ENCODE measurements around the gene PI4KA. TPM values are rescaled to one million over a fixed set of nuclear protein-coding genes. Genes with fewer than 3 reads are reported as not detected.
A peak's percentile ranks its signal among the peaks of the same experiment; 100 is the strongest.
"Not testable (repeated sequence)": the region's sequence is repeated elsewhere in the genome, so short reads cannot be mapped to it uniquely, and the experiment has no call there.

Gene PI4KA
- total RNA-seq, 6 experiments from 2014 or later = 35.3 to 55.4 (median 47.7) TPM

DNA sequence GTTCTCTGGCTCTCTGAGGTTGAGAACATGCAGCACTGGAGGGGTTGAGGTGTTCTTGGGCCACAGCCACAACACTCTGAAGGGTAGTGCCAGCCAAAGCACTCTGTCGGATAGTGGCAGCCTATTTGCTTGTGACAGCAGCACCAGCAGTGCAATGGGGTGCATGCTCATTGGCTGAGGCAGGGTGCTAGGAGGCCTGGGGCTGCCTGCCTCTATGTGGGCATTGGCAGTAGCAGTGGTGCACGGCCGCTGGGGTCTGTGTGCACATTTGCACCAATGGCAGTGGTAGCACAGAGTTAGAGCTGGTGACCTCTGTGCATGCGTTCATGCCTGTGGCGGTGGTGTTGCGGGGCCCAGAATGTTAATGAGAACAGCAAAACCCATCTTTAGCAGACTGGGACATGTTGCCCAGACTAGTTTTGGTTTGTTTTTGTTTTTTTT, 25.4 kb downstream of the PI4KA start:
- WGBS (ENCODE audit: insufficient coverage, low coverage, low lambda C conversion rate, missing lambda C conversion rate) = 80% methylated on average over 3 of the region's 6 CpGs
- ATAC-seq = no peak

DNA sequence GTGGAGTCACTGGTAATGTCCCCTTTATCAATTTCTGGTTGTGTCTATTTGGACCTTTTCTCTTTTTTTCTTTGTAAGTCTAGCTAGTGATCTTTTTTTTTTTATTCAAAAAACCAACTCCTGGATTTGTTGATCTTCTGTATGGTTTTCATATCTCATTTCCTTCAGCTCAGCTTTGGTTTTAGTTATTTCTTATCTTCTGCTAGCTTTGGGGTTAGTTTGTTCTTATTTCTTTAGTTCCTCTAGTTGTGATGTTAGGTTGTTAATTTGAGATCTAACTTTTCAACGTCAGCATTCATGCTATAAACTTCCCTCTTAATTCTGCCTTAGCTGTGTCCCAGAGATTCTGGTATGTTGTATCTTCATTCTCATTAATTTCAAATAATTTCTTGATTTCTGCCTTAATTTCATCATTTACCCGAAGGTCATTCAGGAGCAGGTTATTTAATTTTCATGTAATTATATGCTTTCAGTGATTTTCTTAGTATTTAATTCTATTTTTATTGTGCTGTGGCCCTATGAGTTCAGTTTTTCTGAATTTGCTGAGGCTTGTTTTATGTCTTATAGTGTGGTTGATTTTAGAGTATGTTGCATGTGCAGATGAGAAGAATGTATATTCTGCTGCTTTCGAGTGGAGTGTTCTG, 29.0 kb downstream of the PI4KA start:
- H3K36me3 ChIP-seq = peaks cover 0 to 23% (median 2%) of the 10 kb centered on the region in 4 donors
- intact Hi-C loops (cut with DNase I) = no loop called here
- WGBS (ENCODE audit: insufficient coverage, low coverage, low lambda C conversion rate, missing lambda C conversion rate) = 93% methylated on average over 2 of the region's 3 CpGs

More for the DNA sequence above, 25.4 kb downstream of the PI4KA start:
- H3K27ac ChIP-seq = no peak overlapping the region
- intact Hi-C loops (cut with DNase I) = no loop called here
- H3K4me1 ChIP-seq = no peaks in the 10 kb centered on the region
- no peaks in the 10 kb centered on the region for H3K27me3 ChIP-seq
- H3K4me3 ChIP-seq = no peak overlapping the region
- H3K9me3 ChIP-seq = no peaks in the 10 kb centered on the region
- DNase-seq = no peak
- peaks cover 0 to 23% (median 2%) of the 10 kb centered on the region in 4 donors for H3K36me3 ChIP-seq
- no peak for TF ChIP-seq POLR2A (IDR thresholded peaks at IDR 0.05)
- TF ChIP-seq, protein P1, sequence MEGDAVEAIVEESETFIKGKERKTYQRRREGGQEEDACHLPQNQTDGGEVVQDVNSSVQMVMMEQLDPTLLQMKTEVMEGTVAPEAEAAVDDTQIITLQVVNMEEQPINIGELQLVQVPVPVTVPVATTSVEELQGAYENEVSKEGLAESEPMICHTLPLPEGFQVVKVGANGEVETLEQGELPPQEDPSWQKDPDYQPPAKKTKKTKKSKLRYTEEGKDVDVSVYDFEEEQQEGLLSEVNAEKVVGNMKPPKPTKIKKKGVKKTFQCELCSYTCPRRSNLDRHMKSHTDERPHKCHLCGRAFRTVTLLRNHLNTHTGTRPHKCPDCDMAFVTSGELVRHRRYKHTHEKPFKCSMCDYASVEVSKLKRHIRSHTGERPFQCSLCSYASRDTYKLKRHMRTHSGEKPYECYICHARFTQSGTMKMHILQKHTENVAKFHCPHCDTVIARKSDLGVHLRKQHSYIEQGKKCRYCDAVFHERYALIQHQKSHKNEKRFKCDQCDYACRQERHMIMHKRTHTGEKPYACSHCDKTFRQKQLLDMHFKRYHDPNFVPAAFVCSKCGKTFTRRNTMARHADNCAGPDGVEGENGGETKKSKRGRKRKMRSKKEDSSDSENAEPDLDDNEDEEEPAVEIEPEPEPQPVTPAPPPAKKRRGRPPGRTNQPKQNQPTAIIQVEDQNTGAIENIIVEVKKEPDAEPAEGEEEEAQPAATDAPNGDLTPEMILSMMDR (IDR thresholded peaks at IDR 0.05) = no peak

DNA sequence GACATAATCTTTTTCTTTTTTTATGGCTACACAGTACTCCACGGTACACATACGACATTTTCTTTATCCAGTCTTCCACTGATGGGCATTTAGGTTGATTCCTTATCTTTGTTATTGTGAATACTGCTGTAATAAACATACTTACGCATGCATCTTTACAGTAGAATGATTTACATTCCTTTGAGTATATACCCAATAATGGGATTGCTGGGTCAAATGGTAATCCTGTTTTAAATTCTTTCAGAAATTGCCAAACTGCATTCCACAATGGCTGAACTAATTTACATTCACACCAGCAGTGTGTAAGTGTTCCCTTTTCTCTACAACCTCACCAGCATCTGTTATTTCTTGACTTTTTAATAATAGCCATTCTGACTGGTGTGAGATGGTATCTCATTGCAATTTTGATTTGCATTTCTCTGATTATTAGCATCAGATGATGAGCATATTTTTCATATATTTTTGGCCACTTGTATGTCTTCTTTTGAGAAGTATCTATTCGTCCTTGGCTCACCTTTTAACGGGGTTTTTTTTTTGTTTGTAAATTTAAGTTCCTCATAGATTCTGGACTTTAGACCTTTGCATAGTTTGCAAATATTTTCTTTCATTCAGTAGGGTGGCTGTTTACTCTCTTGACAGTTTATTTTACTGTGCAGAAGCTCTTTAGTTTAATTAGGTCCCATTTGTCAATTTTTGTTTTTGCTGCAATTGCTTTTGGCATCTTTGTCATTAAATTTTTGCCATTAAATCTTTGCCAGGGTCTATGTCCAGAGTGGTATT, 32.0 kb downstream of the PI4KA start:
- intact Hi-C loops (cut with DNase I); H3K4me3 ChIP-seq; H3K27me3 ChIP-seq; H3K9me3 ChIP-seq; DNase-seq; H3K27ac ChIP-seq: not testable (repeated sequence)
- ATAC-seq = peak in 2 of 4 donors; percentile 57 to 73
- H3K36me3 ChIP-seq = peaks cover 0 to 24% (median 4%) of the 10 kb centered on the region in 4 donors
- H3K4me1 ChIP-seq = peaks cover 0 to 15% (median 7%) of the 10 kb centered on the region in 4 donors
- WGBS (ENCODE audit: insufficient coverage, low coverage, low lambda C conversion rate, missing lambda C conversion rate) = 66% methylated on average over 5 of the region's 5 CpGs

More for the DNA sequence above, 29.0 kb downstream of the PI4KA start:
- peaks cover 0 to 15% (median 7%) of the 10 kb centered on the region in 4 donors for H3K4me1 ChIP-seq
- no peaks in the 10 kb centered on the region for H3K27me3 ChIP-seq
- no peak overlapping the region for H3K4me3 ChIP-seq
- H3K9me3 ChIP-seq = no peaks in the 10 kb centered on the region
- no peak overlapping the region for H3K27ac ChIP-seq
- TF ChIP-seq POLR2A (IDR thresholded peaks at IDR 0.05) = no peak
- TF ChIP-seq, protein P1 (IDR thresholded peaks at IDR 0.05) = no peak
- ATAC-seq = no peak
- DNase-seq = no peak

DNA sequence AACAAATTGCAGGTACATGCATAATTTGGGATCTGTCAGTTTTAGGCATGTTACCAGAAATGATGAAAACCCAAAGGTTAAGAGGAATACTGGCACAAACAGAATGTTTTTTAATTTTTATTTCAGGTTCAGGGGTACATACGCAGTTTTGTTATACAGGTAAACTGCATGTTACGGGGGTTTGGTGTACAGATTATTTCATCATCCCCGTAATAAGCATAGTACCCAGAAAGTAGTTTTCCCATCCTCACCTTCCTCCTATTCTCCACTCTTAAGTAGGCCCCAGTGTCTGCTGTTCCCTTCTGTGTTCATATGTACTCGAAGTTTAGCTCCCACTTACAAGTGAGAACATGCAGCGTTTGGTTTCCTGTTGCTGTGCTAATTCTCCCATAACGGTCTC, 33.0 kb downstream of the PI4KA start:
- intact Hi-C loops (cut with DNase I) = no loop called here
- no peak for TF ChIP-seq POLR2A (IDR thresholded peaks at IDR 0.05)
- TF ChIP-seq, protein P1 (IDR thresholded peaks at IDR 0.05) = no peak
- H3K36me3 ChIP-seq = peaks cover 0 to 22% (median 5%) of the 10 kb centered on the region in 4 donors
- DNase-seq = no peak
- no peak overlapping the region for H3K4me3 ChIP-seq
- H3K4me1 ChIP-seq = peaks cover 0 to 15% (median 7%) of the 10 kb centered on the region in 4 donors
- 93% methylated on average over 6 of the region's 6 CpGs for WGBS (ENCODE audit: insufficient coverage, low coverage, low lambda C conversion rate, missing lambda C conversion rate)
- no peaks in the 10 kb centered on the region for H3K27me3 ChIP-seq
- no peaks in the 10 kb centered on the region for H3K9me3 ChIP-seq
- ATAC-seq = no peak
- no peak overlapping the region for H3K27ac ChIP-seq

DNA sequence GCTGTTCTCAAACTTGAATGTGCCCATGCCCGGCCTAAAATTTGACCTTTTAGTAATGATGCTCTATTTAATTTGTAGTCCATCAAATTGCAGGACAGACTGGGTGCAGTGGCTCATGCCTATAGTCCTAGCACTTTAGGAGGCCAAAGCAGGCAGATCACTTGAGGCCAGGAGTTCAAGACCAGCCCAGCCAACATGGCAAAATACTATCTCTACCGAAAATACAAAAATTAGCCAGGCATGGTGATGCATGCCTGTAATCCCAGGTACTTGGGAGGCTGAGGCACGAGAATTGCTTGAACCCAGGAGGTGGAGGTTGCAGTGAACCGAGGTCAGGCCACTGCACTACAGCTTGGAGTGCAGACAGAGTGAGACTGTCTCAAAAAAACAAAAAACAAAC, 33.4 kb downstream of the PI4KA start:
- H3K27ac ChIP-seq; H3K9me3 ChIP-seq; intact Hi-C loops (cut with DNase I); DNase-seq; H3K4me3 ChIP-seq; ATAC-seq; H3K27me3 ChIP-seq: not testable (repeated sequence)
- WGBS (ENCODE audit: insufficient coverage, low coverage, low lambda C conversion rate, missing lambda C conversion rate) = 100% methylated on average over 3 of the region's 4 CpGs
- Histone ChIP-seq H3K36me3 (peaks cover 0 to 26% (median 5%) of the 10 kb centered on the region in 4 donors), H3K4me1 (peaks cover 0 to 15% (median 7%) of the 10 kb centered on the region in 4 donors)

Measured in right lobe of liver (tissue), 6 donors.